Trophoblast cell (in vitro differentiated cells and primary cell): Measurements from ENCODE around the gene AXIN2.

Source experiments
- DNase-seq, 2 donors: peaks; one replicate each; pipeline ENCODE4 v3.0.0-alpha.2; 2016
- H2AFZ ChIP-seq: 2 replicates; pipeline ENCODE4 v1.6.1; 2013; ENCODE audit warnings: low read length, moderate library complexity, mild to moderate bottlenecking; ENCODE audit not compliant: insufficient read depth, poor library complexity
- H2AK5ac ChIP-seq: 2 replicates; pipeline ENCODE4 v1.6.1; 2013; ENCODE audit warnings: mild to moderate bottlenecking, low read length
- H2BK120ac ChIP-seq: 2 replicates; pipeline ENCODE4 v1.6.1; 2013; ENCODE audit warnings: low read length, mild to moderate bottlenecking, moderate library complexity; ENCODE audit not compliant: insufficient read depth, poor library complexity
- H2BK12ac ChIP-seq: 2 replicates; pipeline ENCODE4 v1.6.1; 2013; ENCODE audit warnings: mild to moderate bottlenecking, low read length, moderate library complexity
- H2BK5ac ChIP-seq: 2 replicates; pipeline ENCODE4 v1.6.1; 2013; ENCODE audit warnings: low read length, low read depth, moderate library complexity, mild to moderate bottlenecking; ENCODE audit not compliant: poor library complexity
- H3K14ac ChIP-seq: 2 replicates; pipeline ENCODE4 v1.6.1; 2013; ENCODE audit warnings: mild to moderate bottlenecking, low read length
- H3K18ac ChIP-seq: 2 replicates; pipeline ENCODE4 v1.6.1; 2013; ENCODE audit warnings: mild to moderate bottlenecking, low read length
- H3K23ac ChIP-seq: 2 replicates; pipeline ENCODE4 v1.6.1; 2013; ENCODE audit warnings: low read length
- H3K27ac ChIP-seq: 2 replicates; pipeline ENCODE4 v1.5.1; 2013; ENCODE audit warnings: low read depth, mild to moderate bottlenecking, inconsistent platforms, low read length, moderate library complexity
- H3K27me3 ChIP-seq: 2 replicates; pipeline ENCODE4 v1.6.1; 2013; ENCODE audit warnings: inconsistent platforms, mild to moderate bottlenecking, low read length, moderate library complexity; ENCODE audit not compliant: insufficient read depth
- H3K36me3 ChIP-seq, 2 experiments: 1 replicate in 1 of 2; 2 replicates in 1 of 2; pipeline ENCODE4 v1.6.1; 2013; ENCODE audit warnings: low read length in 2 of 2, mild to moderate bottlenecking in 2 of 2, moderate library complexity in 1 of 2; ENCODE audit not compliant: insufficient read depth in 2 of 2, control insufficient read depth in 1 of 2
- H3K4ac ChIP-seq: 2 replicates; pipeline ENCODE4 v1.6.1; 2013; ENCODE audit warnings: low read depth, mild to moderate bottlenecking, low read length, moderate library complexity
- H3K4me1 ChIP-seq, 2 experiments: 1 replicate in 1 of 2; 2 replicates in 1 of 2; pipeline ENCODE4 v1.6.1; 2013; ENCODE audit warnings: low read length in 2 of 2, mild to moderate bottlenecking in 2 of 2, moderate library complexity in 1 of 2; ENCODE audit not compliant: insufficient read depth in 2 of 2, control insufficient read depth in 1 of 2
- H3K4me2 ChIP-seq: 2 replicates; pipeline ENCODE4 v1.6.1; 2013; ENCODE audit warnings: inconsistent platforms, mild to moderate bottlenecking, low read length, moderate library complexity
- H3K4me3 ChIP-seq: 2 replicates; pipeline ENCODE4 v1.5.1; 2013; ENCODE audit warnings: mild to moderate bottlenecking, low read depth, low read length, inconsistent platforms
- H3K79me1 ChIP-seq: one replicate; pipeline ENCODE4 v1.6.1; 2013; ENCODE audit warnings: low read length
- H3K79me2 ChIP-seq: 2 replicates; pipeline ENCODE4 v1.6.1; 2013; ENCODE audit warnings: low read length, mild to moderate bottlenecking; ENCODE audit not compliant: control insufficient read depth, insufficient read depth, poor library complexity
- H3K9ac ChIP-seq: 2 replicates; pipeline ENCODE4 v1.6.1; 2013; ENCODE audit warnings: mild to moderate bottlenecking, low read length
- H3K9me3 ChIP-seq: 2 replicates; pipeline ENCODE4 v1.6.1; 2013; ENCODE audit warnings: low read depth, mild to moderate bottlenecking, control low read depth, inconsistent platforms, low read length; ENCODE audit not compliant: insufficient read depth
- H4K12ac ChIP-seq: 2 replicates; pipeline ENCODE4 v1.6.1; 2013; ENCODE audit warnings: low read depth, mild to moderate bottlenecking, low read length, moderate library complexity
- H4K8ac ChIP-seq: 2 replicates; pipeline ENCODE4 v1.6.1; 2013; ENCODE audit warnings: low read depth, mild to moderate bottlenecking, low read length, moderate library complexity
- H4K91ac ChIP-seq: one replicate; pipeline ENCODE4 v1.6.1; 2013; ENCODE audit warnings: low read depth, mild to moderate bottlenecking, low read length, moderate library complexity
- WGBS: extraction: QIAGEN DNeasy Blood & Tissue Kit; methylation state at CpG from one replicate; pipeline ENCODE4 v1.1.7; 2013; ENCODE audit warnings: missing lambda C conversion rate; ENCODE audit not compliant: insufficient read length, insufficient coverage; ENCODE audit errors: extremely low coverage; 5-methylcytosine and 5-hydroxymethylcytosine counted together

Gene AXIN2

GRCh38 chr17:65551267-65552040, 10.0 kb downstream of the AXIN2 start:
- no peak overlapping the region for H3K23ac ChIP-seq
- no peak overlapping the region for H2AK5ac ChIP-seq
- H2AFZ ChIP-seq = no peak overlapping the region
- no peak overlapping the region for H3K14ac ChIP-seq
- no peak overlapping the region for H4K12ac ChIP-seq
- H3K27me3 ChIP-seq = no peaks in the 10 kb centered on the region
- H2BK120ac ChIP-seq = no peak overlapping the region
- no CpG with 5 or more reads among the region's 9 CpGs for WGBS
- no peaks in the 10 kb centered on the region for H3K9me3 ChIP-seq
- H2BK5ac ChIP-seq = no peak overlapping the region
- no peak overlapping the region for H4K91ac ChIP-seq
- no peak overlapping the region for H4K8ac ChIP-seq
- H3K4me1 ChIP-seq = peaks cover 21 to 24% of the 10 kb centered on the region in 2 experiments
- no peak for DNase-seq
- no peak overlapping the region for H3K4me2 ChIP-seq
- no peak overlapping the region for H3K4me3 ChIP-seq
- peak overlapping the region; percentile 21 for H3K4ac ChIP-seq
- H2BK12ac ChIP-seq = no peak overlapping the region
- H3K79me1 ChIP-seq = no peaks in the 10 kb centered on the region
- no peaks in the 10 kb centered on the region for H3K79me2 ChIP-seq
- peak overlapping the region; percentile 37 for H3K18ac ChIP-seq
- H3K9ac ChIP-seq = no peak overlapping the region
- H3K36me3 ChIP-seq = peaks cover 11 to 23% of the 10 kb centered on the region in 2 experiments
- H3K27ac ChIP-seq = no peak overlapping the region

DNA sequence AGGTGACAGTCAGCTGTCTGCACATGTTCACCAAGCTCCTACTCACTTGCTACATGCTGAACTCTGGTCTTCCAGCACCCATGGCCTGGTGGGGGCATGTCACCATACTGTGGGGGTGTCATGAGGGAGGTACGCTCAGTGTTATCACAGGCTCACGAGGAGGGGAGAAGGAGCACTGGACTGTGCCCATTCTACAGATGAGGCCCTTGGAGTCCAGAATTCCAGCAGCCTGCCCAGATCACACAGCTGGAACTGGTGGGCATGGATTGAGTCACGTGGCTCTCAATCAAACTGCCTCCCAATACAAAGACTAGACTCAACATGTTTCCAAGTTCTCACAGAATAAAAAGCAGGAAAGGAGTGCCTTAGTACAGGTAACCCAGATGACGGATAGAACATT, 10.7 kb downstream of the AXIN2 start:
- Histone ChIP-seq H3K79me2 (no peaks in the 10 kb centered on the region), H3K4ac (peak overlapping the region; percentile 68), H3K27ac (no peak overlapping the region), H3K4me1 (peaks cover 19 to 21% of the 10 kb centered on the region in 2 experiments), H2BK120ac (no peak overlapping the region), H2AK5ac (peak overlapping the region; percentile 65), H3K27me3 (no peaks in the 10 kb centered on the region), H3K4me2 (no peak overlapping the region), H3K36me3 (peaks cover 14 to 22% of the 10 kb centered on the region in 2 experiments), H2BK12ac (no peak overlapping the region), H3K9me3 (no peaks in the 10 kb centered on the region), H4K91ac (no peak overlapping the region), H2AFZ (no peak overlapping the region), H4K12ac (peak overlapping the region; percentile 46), H3K23ac (no peak overlapping the region), H2BK5ac (no peak overlapping the region), H4K8ac (no peak overlapping the region), H3K9ac (no peak overlapping the region), H3K4me3 (no peak overlapping the region), H3K79me1 (no peaks in the 10 kb centered on the region), H3K18ac (peak overlapping the region; percentile 37), H3K14ac (no peak overlapping the region)
- no peak for DNase-seq
- WGBS = no CpG with 5 or more reads among the region's 4 CpGs

DNA sequence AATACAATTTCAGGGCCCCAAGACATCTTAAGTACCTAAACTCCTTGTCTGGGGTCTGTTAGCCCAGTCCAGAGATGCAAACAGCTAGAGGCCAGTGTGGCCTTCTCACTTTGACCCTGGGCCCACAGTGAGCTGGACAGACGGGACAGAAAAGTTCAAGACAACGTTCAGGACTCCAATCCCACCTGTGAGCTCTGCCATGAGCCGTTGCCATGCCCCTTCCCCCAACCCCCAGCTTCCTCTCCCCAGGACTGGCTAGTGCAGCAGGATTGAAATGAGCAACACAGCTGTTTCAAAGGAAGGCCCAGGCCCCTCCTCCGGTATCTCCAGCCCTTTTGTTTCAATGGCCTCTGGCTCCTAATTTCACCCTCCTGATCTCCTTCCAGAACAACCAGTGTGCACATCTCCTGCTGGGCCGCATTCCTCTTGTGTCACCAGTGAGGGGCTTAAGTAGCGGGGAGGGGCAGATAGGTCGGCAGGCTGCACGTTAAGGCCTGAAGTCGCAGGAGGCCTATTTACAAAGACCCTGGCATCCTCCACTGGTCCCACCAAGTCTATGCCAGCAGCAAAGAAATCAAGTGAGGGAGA, 11.3 kb downstream of the AXIN2 start:
- Histone ChIP-seq H3K14ac (no peak overlapping the region), H3K23ac (no peak overlapping the region), H2AK5ac (no peak overlapping the region), H2AFZ (no peak overlapping the region), H3K4me2 (peak overlapping the region; percentile 30), H2BK12ac (no peak overlapping the region), H2BK5ac (no peak overlapping the region), H2BK120ac (no peak overlapping the region), H4K91ac (no peak overlapping the region), H3K18ac (no peak overlapping the region), H3K27ac (no peak overlapping the region), H3K79me1 (no peaks in the 10 kb centered on the region), H3K4me3 (no peak overlapping the region), H3K4ac (no peak overlapping the region), H3K27me3 (no peaks in the 10 kb centered on the region), H3K9me3 (no peaks in the 10 kb centered on the region), H3K79me2 (no peaks in the 10 kb centered on the region), H3K4me1 (peaks cover 18 to 21% of the 10 kb centered on the region in 2 experiments), H3K36me3 (peaks cover 14 to 21% of the 10 kb centered on the region in 2 experiments), H3K9ac (no peak overlapping the region), H4K8ac (no peak overlapping the region), H4K12ac (no peak overlapping the region)
- WGBS = no CpG with 5 or more reads among the region's 9 CpGs
- no peak for DNase-seq

DNA sequence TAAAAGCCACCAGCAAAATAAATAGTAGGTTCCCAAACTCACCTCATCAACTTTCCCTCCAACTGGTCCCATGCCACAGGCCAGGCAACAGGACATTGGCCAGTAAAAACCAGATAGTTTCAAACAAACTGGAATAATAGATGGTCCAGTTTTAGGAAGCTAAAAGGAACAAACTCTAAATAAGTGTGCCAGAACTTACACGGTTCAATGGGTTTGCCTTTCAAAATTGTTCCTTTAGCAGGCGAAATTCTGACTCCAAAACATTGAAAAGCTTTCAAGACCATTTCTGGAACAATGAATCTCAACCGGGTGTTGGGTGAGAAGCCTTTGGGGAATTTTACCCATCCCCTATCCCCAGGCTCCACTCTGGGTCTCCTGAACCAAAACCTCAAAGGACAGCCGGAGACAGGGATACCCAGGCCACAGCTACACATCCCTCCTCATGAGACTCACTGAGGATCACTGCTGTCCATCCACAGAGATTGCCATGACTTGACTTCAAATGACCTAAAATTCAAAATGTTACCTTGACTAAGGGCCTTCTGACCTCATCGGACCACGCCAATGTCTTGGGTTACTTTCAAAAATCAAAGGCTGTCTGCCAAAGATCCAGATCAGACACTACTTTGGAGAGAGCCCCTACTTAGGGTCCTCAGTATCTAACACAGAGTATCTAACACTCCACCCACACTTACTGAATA, 13.0 kb downstream of the AXIN2 start:
- H3K27me3 ChIP-seq = no peaks in the 10 kb centered on the region
- H2BK120ac ChIP-seq = no peak overlapping the region
- peaks cover 14 to 21% of the 10 kb centered on the region in 2 experiments for H3K36me3 ChIP-seq
- H3K4me1 ChIP-seq = peaks cover 14 to 19% of the 10 kb centered on the region in 2 experiments
- H3K4ac ChIP-seq = no peak overlapping the region
- no peak overlapping the region for H2AFZ ChIP-seq
- no peak overlapping the region for H3K14ac ChIP-seq
- no peak overlapping the region for H3K4me2 ChIP-seq
- no peak overlapping the region for H3K23ac ChIP-seq
- H2BK5ac ChIP-seq = no peak overlapping the region
- WGBS = no CpG with 5 or more reads among the region's 6 CpGs
- no peak overlapping the region for H4K12ac ChIP-seq
- H3K4me3 ChIP-seq = no peak overlapping the region
- H3K79me2 ChIP-seq = no peaks in the 10 kb centered on the region
- no peak overlapping the region for H2BK12ac ChIP-seq
- DNase-seq = no peak
- H3K79me1 ChIP-seq = no peaks in the 10 kb centered on the region
- H3K9ac ChIP-seq = no peak overlapping the region
- no peak overlapping the region for H4K91ac ChIP-seq
- H4K8ac ChIP-seq = no peak overlapping the region
- H3K18ac ChIP-seq = no peak overlapping the region
- no peak overlapping the region for H2AK5ac ChIP-seq
- no peak overlapping the region for H3K27ac ChIP-seq
- H3K9me3 ChIP-seq = no peaks in the 10 kb centered on the region
